ENCODE data around the gene ZNF600. TPM values are rescaled to one million over a fixed set of nuclear protein-coding genes. Genes with fewer than 3 reads are reported as not detected.

ZNF600 gene
- total and polyA plus RNA-seq, 2 of the 13 experiments (the other 11 are each of a cell fraction or from before 2014, with no cell fraction given): 15.0 to 16.4 TPM

DNA sequence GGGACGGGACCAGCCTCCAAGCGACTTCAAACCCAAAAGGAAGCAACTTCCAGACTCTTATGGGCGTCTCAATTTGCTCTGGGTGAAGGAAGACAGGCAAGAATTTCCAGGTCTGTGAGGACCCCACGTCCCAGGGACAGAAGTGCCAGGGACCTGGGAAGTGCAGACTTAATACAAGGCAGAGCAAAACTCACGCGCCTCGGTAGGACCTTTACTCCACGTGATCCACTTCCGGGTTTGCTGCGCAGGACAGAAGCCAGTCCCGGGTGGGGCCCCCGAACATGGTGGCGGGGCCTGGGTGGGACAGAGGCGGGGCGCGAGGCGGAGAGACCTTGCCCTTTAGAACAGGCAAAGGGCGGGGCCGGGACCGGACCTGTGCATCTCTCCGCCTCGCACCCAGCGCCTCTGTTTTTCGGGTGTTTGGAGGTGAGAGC, 61.0 kb downstream of the ZNF600 start:
- DNase-seq (ENCODE audit: low spot score) (no peak), ATAC-seq (no peak), FAIRE-seq (no peak)
- Histone ChIP-seq H3K9ac (ENCODE audit: insufficient read depth, low read depth, low read length) (no peak overlapping the region), H3K36me3 (replicated peaks in 1 of 2; ENCODE audit: control insufficient read depth in 1 of 2, insufficient read depth in 2 of 2, low read length in 2 of 2) (no peaks in the 10 kb centered on the region; a peak in 1 of 5 replicates), H3K4me2 (ENCODE audit: low read depth, low read length) (no peak overlapping the region), H3K27ac (ENCODE audit: extremely low read length, insufficient read depth, low read length) (no peak overlapping the region), H3K79me2 (ENCODE audit: insufficient read depth, low read length) (no peaks in the 10 kb centered on the region), H3K9me3 (ENCODE audit: low read length) (peaks cover 6% of the 10 kb centered on the region; the same call in 1 of the 2 replicates), H4K20me1 (ENCODE audit: insufficient read depth, low read length) (no peaks in the 10 kb centered on the region), H3K4me1 (ENCODE audit: insufficient read depth, low read length) (peaks cover 37% of the 10 kb centered on the region), H2AFZ (ENCODE audit: low read length) (no peak overlapping the region), H3K27me3 (ENCODE audit: control insufficient read depth in 1 of 2, insufficient read depth in 2 of 2, low read length in 2 of 2) (no peaks in the 10 kb centered on the region), H3K4me3 (replicated peaks in 1 of 3; ENCODE audit: insufficient read depth in 1 of 3, low read depth in 2 of 3, low read length in 3 of 3) (no peak overlapping the region)
- whole genome bisulfite sequencing (ENCODE audit: low lambda C conversion rate): 84% methylated on average over 20 of the region's 24 CpGs
- in situ Hi-C loops (cut with HindIII; ENCODE audit: extremely low pct_ligation_motif_present, low pct_unique_long_range_greater_than_20kb): no loop called here
- ChIA-PET CTCF (ENCODE audit: low intra/inter-chr PET ratio, low total read pairs) (no interaction called here), POLR2A (no interaction called here)
- peak; percentile 26; the same call in 1 of the 2 replicates for TF ChIP-seq ZNF768 (CRISPR knock-in tag; IDR thresholded peaks at IDR 0.05)
- TF ChIP-seq, protein P1, sequence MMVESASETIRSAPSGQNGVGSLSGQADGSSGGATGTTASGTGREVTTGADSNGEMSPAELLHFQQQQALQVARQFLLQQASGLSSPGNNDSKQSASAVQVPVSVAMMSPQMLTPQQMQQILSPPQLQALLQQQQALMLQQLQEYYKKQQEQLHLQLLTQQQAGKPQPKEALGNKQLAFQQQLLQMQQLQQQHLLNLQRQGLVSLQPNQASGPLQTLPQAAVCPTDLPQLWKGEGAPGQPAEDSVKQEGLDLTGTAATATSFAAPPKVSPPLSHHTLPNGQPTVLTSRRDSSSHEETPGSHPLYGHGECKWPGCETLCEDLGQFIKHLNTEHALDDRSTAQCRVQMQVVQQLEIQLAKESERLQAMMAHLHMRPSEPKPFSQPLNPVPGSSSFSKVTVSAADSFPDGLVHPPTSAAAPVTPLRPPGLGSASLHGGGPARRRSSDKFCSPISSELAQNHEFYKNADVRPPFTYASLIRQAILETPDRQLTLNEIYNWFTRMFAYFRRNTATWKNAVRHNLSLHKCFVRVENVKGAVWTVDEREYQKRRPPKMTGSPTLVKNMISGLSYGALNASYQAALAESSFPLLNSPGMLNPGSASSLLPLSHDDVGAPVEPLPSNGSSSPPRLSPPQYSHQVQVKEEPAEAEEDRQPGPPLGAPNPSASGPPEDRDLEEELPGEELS (CRISPR knock-in tag; IDR thresholded peaks at IDR 0.05): no peak
- no TSS peak for BruUV-seq (replicated peaks)
- intact Hi-C loops (cut with micrococcal nuclease; ENCODE audit: unreplicated experiment): no loop called here

DNA sequence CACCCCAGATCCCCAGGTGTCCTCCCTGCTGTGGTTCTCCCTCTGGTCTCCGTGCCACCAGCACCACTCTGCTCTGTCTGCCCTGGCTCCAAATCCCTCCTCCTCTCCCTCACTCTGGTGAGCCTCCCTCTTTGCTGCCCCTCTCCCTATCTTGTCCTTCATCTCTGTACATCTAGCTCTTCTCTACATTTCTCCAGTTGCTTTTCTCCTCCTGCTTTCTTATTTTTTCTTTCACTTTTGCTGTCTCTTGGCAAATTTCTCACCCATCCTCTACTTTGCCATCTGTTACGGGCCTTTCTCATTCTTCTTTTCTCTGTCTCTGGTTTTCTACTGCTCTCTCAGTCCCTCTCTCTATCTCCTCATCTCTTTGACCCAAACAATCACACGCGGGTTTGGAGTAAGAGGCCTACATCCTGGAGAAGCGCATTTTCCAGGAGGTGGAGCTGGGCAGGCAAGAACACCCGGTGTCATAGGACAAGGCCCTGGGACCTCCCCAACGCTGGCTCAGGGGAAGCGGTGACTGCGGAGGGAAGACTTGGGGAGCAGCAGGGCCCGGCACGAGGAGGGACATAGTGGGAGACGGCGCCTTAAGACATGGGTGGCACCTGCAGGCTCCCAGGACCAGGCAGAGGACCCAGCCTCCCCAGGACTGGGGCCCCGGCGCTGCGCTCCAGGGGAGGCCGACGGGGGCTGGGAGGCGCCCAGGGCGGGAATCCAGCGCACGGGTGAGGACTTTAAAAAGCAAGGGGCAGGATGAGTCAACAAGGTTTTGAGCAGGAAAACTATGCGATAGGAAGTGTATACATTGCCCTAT, 61.7 kb downstream of the ZNF600 start:
- no peaks in the 10 kb centered on the region for H3K79me2 ChIP-seq (ENCODE audit: insufficient read depth, low read length)
- FAIRE-seq (no peak), DNase-seq (ENCODE audit: low spot score) (no peak), ATAC-seq (peak; percentile 56)
- H3K9me3 ChIP-seq (ENCODE audit: low read length): peaks cover 6% of the 10 kb centered on the region; the same call in 1 of the 2 replicates
- no peaks in the 10 kb centered on the region; a peak in 1 of 5 replicates for H3K36me3 ChIP-seq (replicated peaks in 1 of 2; ENCODE audit: control insufficient read depth in 1 of 2, insufficient read depth in 2 of 2, low read length in 2 of 2)
- ChIA-PET POLR2A (no interaction called here), CTCF (ENCODE audit: low intra/inter-chr PET ratio, low total read pairs) (no interaction called here)
- in situ Hi-C loops (cut with HindIII; ENCODE audit: extremely low pct_ligation_motif_present, low pct_unique_long_range_greater_than_20kb) (no loop called here), intact Hi-C loops (cut with micrococcal nuclease; ENCODE audit: unreplicated experiment) (no loop called here)
- no TSS peak for BruUV-seq (replicated peaks)
- TF ChIP-seq, protein P2, sequence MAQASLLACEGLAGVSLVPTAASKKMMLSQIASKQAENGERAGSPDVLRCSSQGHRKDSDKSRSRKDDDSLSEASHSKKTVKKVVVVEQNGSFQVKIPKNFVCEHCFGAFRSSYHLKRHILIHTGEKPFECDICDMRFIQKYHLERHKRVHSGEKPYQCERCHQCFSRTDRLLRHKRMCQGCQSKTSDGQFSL (CRISPR knock-in tag; IDR thresholded peaks at IDR 0.05): no peak
- TF ChIP-seq ZFX (CRISPR knock-in tag; IDR thresholded peaks at IDR 0.05; ENCODE audit: low read depth) (peak; percentile 7; the same call in 1 of the 2 replicates), SRSF1 (optimal IDR thresholded peaks at IDR 0.05; ENCODE audit: low read depth, low read length) (no peak), ZNF883 (CRISPR knock-in tag; IDR thresholded peaks at IDR 0.05; ENCODE audit: not compliant biosample characterization) (no peak), MAZ (IDR thresholded peaks at IDR 0.05; ENCODE audit: borderline replicate concordance, low read depth, low read length) (no peak), MAZ (CRISPR knock-in tag; IDR thresholded peaks at IDR 0.05; ENCODE audit: low read depth) (no peak), ZNF777 (CRISPR knock-in tag; IDR thresholded peaks at IDR 0.05) (no peak)
- H3K4me2 ChIP-seq (ENCODE audit: low read depth, low read length): peak overlapping the region; percentile 43
- peak overlapping the region; percentile 9 for H3K27ac ChIP-seq (ENCODE audit: extremely low read length, insufficient read depth, low read length)
- H3K4me1 ChIP-seq (ENCODE audit: insufficient read depth, low read length): peaks cover 37% of the 10 kb centered on the region
- no peak overlapping the region for H3K9ac ChIP-seq (ENCODE audit: insufficient read depth, low read depth, low read length)
- H3K27me3 ChIP-seq (ENCODE audit: control insufficient read depth in 1 of 2, insufficient read depth in 2 of 2, low read length in 2 of 2): no peaks in the 10 kb centered on the region
- H2AFZ ChIP-seq (ENCODE audit: low read length): no peak overlapping the region
- H3K4me3 ChIP-seq (replicated peaks in 1 of 3; ENCODE audit: insufficient read depth in 1 of 3, low read depth in 2 of 3, low read length in 3 of 3): no peak overlapping the region
- no peaks in the 10 kb centered on the region for H4K20me1 ChIP-seq (ENCODE audit: insufficient read depth, low read length)
- WGBS (ENCODE audit: low lambda C conversion rate): 73% methylated on average over 23 of the region's 23 CpGs

All from HepG2 (cell line).